Measurements from ENCODE around the gene IL1RAPL1.

DNA sequence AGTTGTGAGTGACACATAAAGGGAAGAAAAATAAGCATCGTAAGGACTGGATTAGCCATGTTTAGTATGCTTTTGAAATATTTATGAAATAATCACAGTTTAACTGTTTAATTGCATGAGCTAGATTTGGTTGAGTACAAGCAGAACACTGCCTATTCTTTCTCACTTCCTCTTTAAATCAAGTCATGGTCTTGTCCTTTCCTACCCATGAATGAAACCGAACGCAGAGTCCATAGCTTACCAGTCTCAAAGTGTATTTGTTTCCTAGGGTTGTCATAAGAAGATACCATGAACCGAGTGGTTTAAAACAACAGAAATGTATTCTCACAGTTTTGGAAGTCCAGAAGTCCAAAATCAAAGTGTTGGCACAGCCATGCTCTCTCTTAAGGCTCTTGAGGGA lies 944.1 kb downstream of the IL1RAPL1 start:
- TF ChIP-seq, protein P1, sequence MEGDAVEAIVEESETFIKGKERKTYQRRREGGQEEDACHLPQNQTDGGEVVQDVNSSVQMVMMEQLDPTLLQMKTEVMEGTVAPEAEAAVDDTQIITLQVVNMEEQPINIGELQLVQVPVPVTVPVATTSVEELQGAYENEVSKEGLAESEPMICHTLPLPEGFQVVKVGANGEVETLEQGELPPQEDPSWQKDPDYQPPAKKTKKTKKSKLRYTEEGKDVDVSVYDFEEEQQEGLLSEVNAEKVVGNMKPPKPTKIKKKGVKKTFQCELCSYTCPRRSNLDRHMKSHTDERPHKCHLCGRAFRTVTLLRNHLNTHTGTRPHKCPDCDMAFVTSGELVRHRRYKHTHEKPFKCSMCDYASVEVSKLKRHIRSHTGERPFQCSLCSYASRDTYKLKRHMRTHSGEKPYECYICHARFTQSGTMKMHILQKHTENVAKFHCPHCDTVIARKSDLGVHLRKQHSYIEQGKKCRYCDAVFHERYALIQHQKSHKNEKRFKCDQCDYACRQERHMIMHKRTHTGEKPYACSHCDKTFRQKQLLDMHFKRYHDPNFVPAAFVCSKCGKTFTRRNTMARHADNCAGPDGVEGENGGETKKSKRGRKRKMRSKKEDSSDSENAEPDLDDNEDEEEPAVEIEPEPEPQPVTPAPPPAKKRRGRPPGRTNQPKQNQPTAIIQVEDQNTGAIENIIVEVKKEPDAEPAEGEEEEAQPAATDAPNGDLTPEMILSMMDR (conservative IDR thresholded peaks at IDR 0.05), result no peak
- no peak for TF ChIP-seq ZFX (IDR thresholded peaks at IDR 0.05)

All from C4-2B (cell line).